T-helper 9 cell (primary cell): ENCODE data around the gene ERLEC1.
"Not testable (repeated sequence)": the region's sequence is repeated elsewhere in the genome, so short reads cannot be mapped to it uniquely, and the experiment has no call there.

Experiments
- DNase-seq: peaks from one replicate; pipeline ENCODE4 v3.0.0-alpha.2; 2020

ERLEC1 gene

GRCh38 chr2:53840580-53840979 is 53.7 kb downstream of the ERLEC1 start:
- no peak for DNase-seq

DNA sequence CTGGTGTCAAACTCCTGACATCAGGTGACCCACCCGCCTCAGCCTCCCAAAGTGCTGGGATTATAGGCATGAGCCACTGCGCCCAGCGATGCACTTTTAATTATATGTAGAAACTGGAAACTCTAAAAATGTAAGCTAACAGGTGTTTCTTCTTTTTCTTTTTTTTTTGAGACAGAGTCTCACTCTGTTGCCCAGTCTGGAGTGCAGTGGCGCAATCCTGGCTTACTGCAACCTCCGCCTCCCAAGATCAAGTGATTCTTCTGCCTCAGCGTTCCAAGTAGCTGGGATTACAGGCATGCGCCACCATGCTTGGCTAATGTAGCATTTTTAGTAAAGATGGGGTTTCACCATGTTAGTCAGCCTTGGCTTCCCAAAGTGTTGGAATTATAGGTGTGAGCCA is 54.8 kb downstream of the ERLEC1 start:
- not testable (repeated sequence) for DNase-seq

GRCh38 chr2:53842891-53843290 is 56.0 kb downstream of the ERLEC1 start:
- DNase-seq: no peak

- DNase-seq: no peak
Measured at GRCh38 chr2:53843595-53843994, 56.8 kb downstream of the ERLEC1 start.

GRCh38 chr2:53848062-53848461 is 61.2 kb downstream of the ERLEC1 start:
- no peak for DNase-seq

DNA sequence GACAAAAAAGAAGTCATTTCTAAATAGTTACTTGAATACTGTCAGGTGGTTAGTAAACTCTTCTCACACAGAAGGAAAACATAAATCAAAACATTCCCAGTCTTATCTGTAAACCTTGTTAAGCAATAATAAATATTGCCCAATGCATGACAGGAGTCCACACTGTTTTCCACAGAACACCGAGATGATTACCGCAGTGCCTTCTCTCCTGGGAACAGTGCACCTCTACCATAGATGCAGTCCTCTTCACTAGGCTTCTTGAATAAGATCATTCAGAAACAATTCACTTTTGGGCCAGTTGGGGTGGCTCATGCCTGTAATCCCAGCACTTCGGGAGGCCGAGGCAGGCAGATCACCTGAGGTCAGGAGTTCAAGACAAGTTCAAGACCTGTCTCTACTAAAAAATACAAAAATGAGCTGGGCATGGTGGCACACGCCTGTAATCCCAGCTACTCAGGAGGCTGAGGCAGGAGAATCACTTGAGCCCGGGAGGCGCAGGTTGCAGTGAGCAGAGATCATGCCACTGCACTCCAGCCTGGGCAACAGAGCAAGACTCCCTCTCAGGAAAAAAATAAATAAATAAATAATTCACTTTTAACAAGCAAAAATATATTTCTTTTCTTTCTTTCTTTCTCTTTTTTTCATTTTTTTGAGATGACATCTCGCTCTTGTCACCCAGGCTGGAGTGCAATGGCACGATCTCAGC is 64.4 kb downstream of the ERLEC1 start:
- not testable (repeated sequence) for DNase-seq

GRCh38 chr2:53852532-53852931 is 65.7 kb downstream of the ERLEC1 start:
- DNase-seq: no peak

DNA sequence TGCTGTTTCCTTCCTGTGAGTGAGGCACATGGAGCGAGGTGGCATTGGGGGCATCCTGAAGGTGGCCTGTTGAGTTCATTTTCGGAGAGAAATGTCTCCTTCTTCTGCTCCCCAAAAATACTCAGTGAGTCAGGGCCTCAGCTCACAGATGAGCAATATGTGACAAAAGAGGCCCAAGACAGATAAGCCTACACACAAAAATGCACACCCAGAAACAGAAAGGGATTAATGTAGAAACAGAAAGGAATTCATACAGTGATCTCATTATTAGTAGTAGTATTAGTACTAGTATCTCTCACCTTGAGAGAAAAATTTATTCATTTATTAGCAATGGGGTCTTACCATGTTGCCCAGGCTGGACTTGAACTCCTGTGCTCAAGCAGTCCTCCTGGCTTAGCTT is 67.8 kb downstream of the ERLEC1 start:
- DNase-seq: no peak

- no peak for DNase-seq
Measured at GRCh38 chr2:53856272-53856671, 69.4 kb downstream of the ERLEC1 start.

DNA sequence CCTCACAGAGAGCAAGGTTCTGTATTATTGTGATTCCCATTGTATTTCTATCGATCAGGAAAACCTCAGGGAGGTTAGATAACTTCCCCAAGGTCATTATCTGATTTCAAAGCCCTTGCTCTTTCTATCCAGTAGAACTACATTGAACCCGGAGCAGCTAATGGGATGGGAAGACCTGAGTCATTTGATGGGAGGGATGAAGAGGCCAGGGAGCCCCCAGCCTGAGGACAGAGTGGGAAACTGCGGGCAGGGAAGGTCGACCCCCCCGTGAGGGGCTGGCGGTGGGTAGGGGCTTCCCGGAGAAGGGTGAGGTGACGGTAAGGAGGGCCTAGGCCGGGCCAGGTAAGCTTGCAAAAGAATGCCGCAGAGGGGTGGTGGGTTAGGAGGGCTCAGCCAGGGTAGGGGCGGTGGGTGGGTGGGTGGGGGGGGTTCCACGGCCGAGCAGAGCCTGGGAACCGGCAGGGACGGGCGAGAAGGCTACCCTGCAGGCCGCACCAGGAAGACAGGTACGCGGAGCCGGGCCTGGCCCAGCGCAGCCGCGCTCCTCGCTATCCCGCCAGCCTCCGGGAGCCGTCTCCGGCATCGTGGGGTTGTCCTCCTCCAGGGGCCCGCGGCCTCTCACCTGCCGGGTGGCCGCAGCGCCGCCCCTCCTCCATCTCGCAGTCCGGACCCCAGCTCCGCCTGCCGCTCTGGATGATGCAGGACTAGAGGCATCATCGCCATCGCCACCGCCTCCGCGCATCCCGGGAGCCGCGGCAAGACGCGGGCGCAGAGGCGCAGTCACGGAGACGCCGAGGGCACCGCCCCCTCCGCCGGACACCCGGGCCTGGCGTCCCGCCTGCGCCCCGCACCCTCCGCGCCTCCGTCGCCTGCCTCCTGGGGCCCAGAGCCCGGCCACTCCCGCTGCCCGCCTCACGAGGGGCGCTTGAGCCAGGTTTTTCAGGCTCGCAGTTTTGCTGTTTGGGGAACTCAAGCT is 72.7 kb downstream of the ERLEC1 start, which contains the start of gene GPR75:
Gene GPR75 (minus strand): TSS at position 762 of the 976 bp plus-strand sequence. CDS start 5,211 bp downstream, outside the sequence.
- DNase-seq: no peak

GRCh38 chr2:53861824-53862223 is 75.0 kb downstream of the ERLEC1 start:
- no peak for DNase-seq

DNA sequence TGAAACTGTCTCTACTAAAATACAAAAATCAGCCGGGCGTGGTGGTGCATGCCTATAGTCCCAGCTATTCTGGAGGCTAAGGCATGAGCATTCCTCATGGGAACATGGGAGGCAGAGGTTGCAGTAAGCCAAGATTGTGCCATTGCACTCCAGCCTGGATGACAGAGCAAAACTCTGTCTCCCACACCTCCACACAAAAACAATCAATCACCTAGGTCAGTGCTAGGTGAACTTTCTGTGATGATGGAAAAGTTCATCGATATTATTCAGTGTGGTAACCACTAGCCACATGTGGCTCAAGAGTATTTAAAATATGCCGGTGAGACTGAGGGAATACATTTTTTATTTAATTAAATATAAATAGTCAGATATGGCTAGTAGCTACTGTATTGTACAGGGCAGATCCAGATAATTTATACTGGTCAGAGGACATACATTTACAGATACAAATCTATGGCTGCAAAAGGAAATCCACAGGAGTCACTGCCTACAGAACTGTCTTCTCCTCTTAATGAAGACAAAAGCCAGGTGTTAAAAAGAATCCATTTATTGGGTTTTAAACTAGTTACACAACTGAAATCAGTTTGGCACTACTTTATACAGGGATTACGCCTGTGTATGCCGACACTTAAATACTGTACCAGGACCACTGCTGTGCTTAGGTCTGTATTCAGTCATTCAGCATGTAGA is 76.8 kb downstream of the ERLEC1 start:
- DNase-seq: no peak

- no peak for DNase-seq
Measured at GRCh38 chr2:53865264-53865663, 78.4 kb downstream of the ERLEC1 start.

- DNase-seq: no peak
Measured at GRCh38 chr2:53865962-53866361, 79.1 kb downstream of the ERLEC1 start.

DNA sequence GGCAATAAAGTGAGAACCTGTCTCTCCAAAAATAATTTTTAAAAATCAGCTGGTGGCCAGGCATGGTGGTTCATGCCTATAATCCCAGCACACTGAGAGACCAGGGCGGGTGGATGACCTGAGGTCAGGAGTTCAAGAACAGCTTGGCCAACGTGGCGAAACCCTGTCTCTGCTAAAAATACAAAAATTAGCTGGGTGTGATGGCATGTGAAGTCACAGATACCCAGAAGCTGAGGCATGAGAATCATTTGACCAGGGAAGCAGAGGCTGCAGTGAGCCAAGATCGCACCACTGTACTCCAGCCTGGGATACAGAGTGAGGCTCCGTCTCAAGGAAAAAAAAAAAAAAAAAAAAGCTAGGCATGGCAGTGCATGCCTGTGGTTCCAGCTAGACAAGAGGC is 80.3 kb downstream of the ERLEC1 start:
- no peak for DNase-seq

- no peak for DNase-seq
Measured at GRCh38 chr2:53867773-53868172, 80.9 kb downstream of the ERLEC1 start.
